Naive B cell (primary cell): ENCODE results near the gene CFHR1. TPM values are rescaled to one million over a fixed set of nuclear protein-coding genes. Genes with fewer than 3 reads are reported as not detected.
A peak's percentile ranks its signal among the peaks of the same experiment; 100 is the strongest.
"Not testable (repeated sequence)": the region's sequence is repeated elsewhere in the genome, so short reads cannot be mapped to it uniquely, and the experiment has no call there.

Source experiments
- ATAC-seq, 2 donors: fragments of 150-1000 bp; cut with Tn5 transposase; 2 replicates each; pipeline ENCODE4 v1.10.0; 2021; ENCODE audit warnings: low read depth in 2 of 2, mild to moderate bottlenecking in 2 of 2, moderate library complexity in 2 of 2
- DNase-seq: peaks from one replicate; pipeline ENCODE4 v3.0.0; 2022
- H3K27ac Mint-ChIP-seq, 6 donors: one replicate each; pipeline ENCODE4 v1.8.0; 2020 to 2022; ENCODE audit warnings: mild to moderate bottlenecking in 6 of 6, mixed read lengths in 6 of 6, moderate library complexity in 5 of 6, inconsistent platforms in 2 of 6
- H3K27me3 Mint-ChIP-seq, 3 donors: one replicate each; pipeline ENCODE4 v1.8.0; 2021 to 2022; ENCODE audit warnings: mixed read lengths in 3 of 3, mild to moderate bottlenecking in 1 of 3
- H3K36me3 Mint-ChIP-seq, 2 donors: one replicate each; pipeline ENCODE4 v1.8.0; 2020 to 2022; ENCODE audit warnings: mixed read lengths in 2 of 2, inconsistent platforms in 1 of 2, mild to moderate bottlenecking in 1 of 2
- H3K4me1 Mint-ChIP-seq, 3 donors: one replicate each; pipeline ENCODE4 v1.8.0; 2020 to 2022; ENCODE audit warnings: mixed read lengths in 3 of 3, inconsistent platforms in 1 of 3, mild to moderate bottlenecking in 1 of 3, moderate library complexity in 1 of 3
- H3K4me3 Mint-ChIP-seq, 8 donors: one replicate each; pipeline ENCODE4 v1.8.0; 2020 to 2022; ENCODE audit warnings: mild to moderate bottlenecking in 8 of 8, mixed read lengths in 8 of 8, moderate library complexity in 8 of 8, inconsistent platforms in 2 of 8
- H3K9me3 Mint-ChIP-seq, 7 donors: one replicate each; pipeline ENCODE4 v1.8.0; 2020 to 2022; ENCODE audit warnings: mixed read lengths in 7 of 7, mild to moderate bottlenecking in 5 of 7, inconsistent platforms in 2 of 7, moderate library complexity in 1 of 7
- polyA plus RNA-seq, 6 donors: library from polyadenylated mRNA; unstranded; fragments of 300-500 nt; fragmentation: Illumina TruSeq; gene quantifications; one replicate each; pipeline ENCODE4 v1.2.3, GENCODE V29; 2021; ENCODE audit warnings: low read depth in 6 of 6

The CFHR1 gene
- polyA plus RNA-seq, 6 donors from 2014 or later: not detected

GRCh38 chr1:196849613-196850492 lies 30.3 kb downstream of the CFHR1 start:
- H3K27ac Mint-ChIP-seq, DNase-seq, H3K4me3 Mint-ChIP-seq, H3K36me3 Mint-ChIP-seq, H3K9me3 Mint-ChIP-seq, H3K4me1 Mint-ChIP-seq, H3K27me3 Mint-ChIP-seq, ATAC-seq: not testable (repeated sequence)

- ATAC-seq (no peak), DNase-seq (no peak)
- H3K27ac Mint-ChIP-seq: no peak overlapping the region
- H3K36me3 Mint-ChIP-seq: no peaks in the 10 kb centered on the region
- no peak overlapping the region for H3K4me3 Mint-ChIP-seq
- H3K4me1 Mint-ChIP-seq: no peaks in the 10 kb centered on the region
- peaks cover 0 to 9% (median 0%) of the 10 kb centered on the region in 7 donors for H3K9me3 Mint-ChIP-seq
- H3K27me3 Mint-ChIP-seq: no peaks in the 10 kb centered on the region
These were observed 36.5 kb downstream of the CFHR1 start for GRCh38 chr1:196856053-196856452.

- no peak for ATAC-seq
- no peaks in the 10 kb centered on the region for H3K36me3 Mint-ChIP-seq
- no peaks in the 10 kb centered on the region for H3K4me1 Mint-ChIP-seq
- peaks cover 0 to 9% (median 0%) of the 10 kb centered on the region in 7 donors for H3K9me3 Mint-ChIP-seq
- no peak for DNase-seq
- no peaks in the 10 kb centered on the region for H3K27me3 Mint-ChIP-seq
- H3K4me3 Mint-ChIP-seq: no peak overlapping the region
- no peak overlapping the region for H3K27ac Mint-ChIP-seq
These were observed 37.7 kb downstream of the CFHR1 start for GRCh38 chr1:196857188-196857587.

- Mint-ChIP-seq H3K4me1 (no peaks in the 10 kb centered on the region), H3K9me3 (peaks cover 0 to 10% (median 7%) of the 10 kb centered on the region in 7 donors), H3K36me3 (no peaks in the 10 kb centered on the region), H3K4me3 (no peak overlapping the region), H3K27me3 (no peaks in the 10 kb centered on the region), H3K27ac (no peak overlapping the region)
- no peak for DNase-seq
- ATAC-seq: no peak
These were observed 39.3 kb downstream of the CFHR1 start for GRCh38 chr1:196858811-196859210.

GRCh38 chr1:196860323-196860884 lies 40.9 kb downstream of the CFHR1 start:
- ATAC-seq: no peak
- Mint-ChIP-seq H3K4me3 (no peak overlapping the region), H3K9me3 (peaks cover 0 to 15% (median 12%) of the 10 kb centered on the region in 7 donors), H3K27me3 (peaks cover 0 to 4% (median 0%) of the 10 kb centered on the region in 3 donors), H3K27ac (peak overlapping the region in 1 of 6 donors; percentile 49), H3K36me3 (no peaks in the 10 kb centered on the region), H3K4me1 (no peaks in the 10 kb centered on the region)
- DNase-seq: no peak

GRCh38 chr1:196861429-196861828 lies 41.9 kb downstream of the CFHR1 start:
- no peak overlapping the region for H3K4me3 Mint-ChIP-seq
- H3K27ac Mint-ChIP-seq: no peak overlapping the region
- H3K27me3 Mint-ChIP-seq: peaks cover 0 to 4% (median 0%) of the 10 kb centered on the region in 3 donors
- no peaks in the 10 kb centered on the region for H3K36me3 Mint-ChIP-seq
- H3K9me3 Mint-ChIP-seq: peaks cover 0 to 15% (median 12%) of the 10 kb centered on the region in 7 donors
- ATAC-seq (no peak), DNase-seq (no peak)
- no peaks in the 10 kb centered on the region for H3K4me1 Mint-ChIP-seq

GRCh38 chr1:196866974-196867373 lies 47.4 kb downstream of the CFHR1 start:
- Mint-ChIP-seq H3K27ac (no peak overlapping the region), H3K36me3 (no peaks in the 10 kb centered on the region), H3K4me3 (no peak overlapping the region), H3K27me3 (peaks cover 0 to 4% (median 0%) of the 10 kb centered on the region in 3 donors), H3K9me3 (peaks cover 0 to 12% (median 6%) of the 10 kb centered on the region in 7 donors), H3K4me1 (no peaks in the 10 kb centered on the region)
- DNase-seq (no peak), ATAC-seq (no peak)

GRCh38 chr1:196873385-196873784 lies 53.9 kb downstream of the CFHR1 start:
- Mint-ChIP-seq H3K27ac (no peak overlapping the region), H3K4me3 (no peak overlapping the region), H3K9me3 (peaks cover 0 to 10% (median 2%) of the 10 kb centered on the region in 7 donors), H3K4me1 (no peaks in the 10 kb centered on the region), H3K27me3 (no peaks in the 10 kb centered on the region), H3K36me3 (no peaks in the 10 kb centered on the region)
- ATAC-seq: no peak
- no peak for DNase-seq

GRCh38 chr1:196875935-196876334 lies 56.4 kb downstream of the CFHR1 start:
- ATAC-seq (no peak), DNase-seq (no peak)
- Mint-ChIP-seq H3K4me1 (no peaks in the 10 kb centered on the region), H3K27ac (no peak overlapping the region), H3K9me3 (peaks cover 0 to 12% (median 2%) of the 10 kb centered on the region in 7 donors), H3K27me3 (no peaks in the 10 kb centered on the region), H3K4me3 (no peak overlapping the region), H3K36me3 (no peaks in the 10 kb centered on the region)

- H3K27ac Mint-ChIP-seq: no peak overlapping the region
- peaks cover 5 to 12% (median 8%) of the 10 kb centered on the region in 7 donors for H3K9me3 Mint-ChIP-seq
- no peaks in the 10 kb centered on the region for H3K36me3 Mint-ChIP-seq
- no peak for ATAC-seq
- DNase-seq: no peak
- no peaks in the 10 kb centered on the region for H3K27me3 Mint-ChIP-seq
- no peak overlapping the region for H3K4me3 Mint-ChIP-seq
- H3K4me1 Mint-ChIP-seq: no peaks in the 10 kb centered on the region
These were observed 58.4 kb downstream of the CFHR1 start for GRCh38 chr1:196877964-196878363.

Other genes starting within 250 kb of the CFHR1 start
- gene KCNT2, start 211.3 kb upstream of the CFHR1 start, polyA plus RNA-seq: not detected
- gene CFH, start 167.7 kb upstream of the CFHR1 start, polyA plus RNA-seq: under 1 TPM in 1 of 6 donors, not detected in 5; 0.09 TPM
- gene CFHR3, start 44.9 kb upstream of the CFHR1 start, polyA plus RNA-seq: not detected
- not detected for gene CFHR4, start 68.3 kb downstream of the CFHR1 start, polyA plus RNA-seq
- not detected for gene CFHR2, start 124.0 kb downstream of the CFHR1 start, polyA plus RNA-seq
- gene CFHR5, start 157.8 kb downstream of the CFHR1 start, polyA plus RNA-seq: not detected
- gene F13B, start 247.5 kb downstream of the CFHR1 start, polyA plus RNA-seq: not detected